HG02623 (cell line): Measurements from ENCODE around the gene CDH5.

Experiments
- ATAC-seq: cut with Tn5 transposase; IDR thresholded peaks from one replicate; pipeline ENCODE4 v1.9.1; 2021; ENCODE audit warnings: moderate library complexity; ENCODE audit not compliant: unreplicated experiment

Gene CDH5

DNA sequence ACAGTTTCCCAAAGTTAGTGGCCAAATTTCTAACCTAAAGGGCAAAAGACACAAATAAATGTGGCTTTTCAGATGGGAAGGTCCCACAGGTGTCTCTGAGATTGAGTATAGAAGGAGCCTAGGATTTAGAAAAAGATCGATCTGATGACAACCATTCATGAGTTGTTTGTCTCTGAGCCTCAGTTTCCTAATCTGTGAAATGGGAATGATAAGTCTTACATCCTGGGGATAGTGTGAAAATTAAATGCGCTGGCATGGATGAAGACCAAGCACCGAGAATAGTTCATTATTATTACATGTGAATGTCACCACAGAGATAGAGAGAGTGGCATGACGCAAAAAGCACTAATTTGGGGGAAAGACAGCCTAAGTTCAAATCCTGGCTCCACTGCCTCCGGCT, 7.2 kb downstream of the CDH5 start:
- no peak for ATAC-seq

DNA sequence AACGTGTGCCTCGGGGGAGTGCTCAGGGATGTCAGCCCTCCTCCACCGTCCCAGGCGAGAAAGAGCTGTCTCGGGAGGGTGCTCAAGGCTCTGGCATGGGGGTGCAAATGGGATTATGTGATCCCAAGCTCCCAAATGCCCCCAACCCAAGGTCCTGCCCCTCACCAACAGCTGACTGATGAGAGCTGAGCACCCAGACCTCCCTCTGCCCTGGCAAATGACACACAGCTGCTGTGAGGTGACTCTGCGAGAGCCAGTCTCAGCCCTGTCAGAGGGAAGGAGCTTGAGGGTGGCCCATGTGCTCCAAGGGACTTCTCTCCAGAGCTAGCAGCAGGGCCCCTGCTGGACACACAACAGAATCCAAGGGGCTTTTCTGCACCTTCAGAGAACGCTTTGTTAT, 7.7 kb downstream of the CDH5 start:
- ATAC-seq = no peak

DNA sequence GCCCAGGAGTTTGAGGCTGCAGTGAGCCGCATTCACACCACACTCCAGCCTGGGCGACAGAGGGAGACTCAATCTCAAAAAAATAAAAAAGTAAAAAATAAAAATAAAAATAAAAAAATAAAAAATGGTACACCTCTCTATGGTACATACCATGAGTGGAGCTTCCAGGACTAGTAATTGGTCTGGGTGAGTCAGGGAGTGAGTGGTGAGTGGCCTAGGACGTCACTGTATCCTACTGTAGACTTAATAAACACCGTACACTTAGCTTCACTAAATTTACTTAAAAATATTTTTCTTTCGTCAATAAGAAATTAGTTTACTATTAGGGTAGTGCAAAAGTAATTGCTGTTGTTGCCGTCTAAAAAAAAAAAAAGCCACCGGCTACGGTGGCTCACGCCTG, 9.0 kb downstream of the CDH5 start:
- no peak for ATAC-seq

DNA sequence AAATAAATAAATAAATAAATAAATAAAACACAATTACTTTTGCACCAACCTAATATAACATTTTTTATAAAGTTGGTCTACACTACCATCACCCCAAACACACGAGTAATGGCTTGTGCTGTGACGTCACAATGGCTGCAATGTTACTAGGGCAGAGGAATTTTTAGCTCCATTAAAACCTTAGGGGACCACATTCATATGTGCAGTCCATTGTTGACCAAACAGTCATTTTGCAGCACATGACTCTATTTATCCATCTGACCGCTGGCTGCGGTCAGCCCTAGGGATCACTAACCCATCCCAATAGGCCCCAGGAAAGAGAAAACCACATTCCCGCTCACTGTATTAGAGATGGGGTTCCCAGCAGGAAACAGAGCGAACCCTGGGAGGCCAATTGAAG, 9.6 kb downstream of the CDH5 start:
- no peak for ATAC-seq

DNA sequence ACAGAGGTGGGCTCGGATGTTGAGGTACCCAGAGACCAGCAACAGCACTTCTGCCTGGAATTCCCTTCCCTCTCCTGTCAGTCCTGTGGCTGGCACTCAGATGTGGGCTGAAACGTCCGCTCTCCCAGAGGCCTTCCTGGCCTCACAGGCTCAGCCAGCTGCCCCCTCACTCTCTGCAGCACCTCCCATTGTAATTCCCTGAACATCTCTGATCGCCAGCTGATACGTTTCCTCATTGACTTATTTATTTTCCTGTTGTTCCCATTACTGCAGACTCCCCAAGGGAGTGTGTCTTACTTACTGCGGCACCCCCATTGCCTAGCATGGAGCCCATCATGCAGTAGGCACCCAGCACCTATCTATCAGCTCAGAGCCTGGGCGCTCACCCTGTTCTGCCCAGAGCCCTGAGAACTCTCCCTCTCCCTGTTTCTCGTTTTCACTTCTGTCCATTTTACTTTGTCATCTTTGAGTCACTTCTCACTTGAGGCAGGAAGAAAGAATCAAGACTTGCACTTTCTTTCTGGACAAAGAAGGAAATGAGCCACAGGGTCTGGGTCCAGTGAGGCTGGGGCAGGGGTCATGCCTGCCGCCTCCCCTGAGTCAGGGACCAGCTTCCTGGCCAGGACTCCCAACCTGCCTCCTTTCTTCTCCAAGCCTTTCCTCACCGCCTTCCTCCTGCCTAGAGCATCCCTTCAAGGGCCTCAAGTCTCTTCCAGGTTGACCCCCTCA, 10.2 kb downstream of the CDH5 start:
- ATAC-seq = no peak

DNA sequence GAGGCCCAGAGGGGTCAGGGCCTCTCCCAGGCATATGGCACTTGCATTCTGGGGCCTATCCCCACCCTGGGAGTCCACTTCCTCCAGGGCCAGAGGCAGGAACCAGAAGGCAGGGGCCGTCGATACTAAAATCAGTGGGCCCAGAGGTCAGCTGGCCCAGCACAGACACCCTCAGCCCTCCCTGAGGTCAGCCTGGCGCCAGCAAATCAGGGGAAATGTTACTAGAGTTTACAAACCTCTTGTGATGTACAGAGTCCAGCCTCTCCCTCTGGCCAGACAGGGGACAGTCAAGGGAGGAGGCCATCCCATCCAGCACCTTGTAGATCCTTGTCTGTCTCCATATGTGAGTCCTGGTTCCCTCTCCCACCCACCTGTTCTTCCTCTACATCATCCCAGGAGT, 10.8 kb downstream of the CDH5 start:
- no peak for ATAC-seq

DNA sequence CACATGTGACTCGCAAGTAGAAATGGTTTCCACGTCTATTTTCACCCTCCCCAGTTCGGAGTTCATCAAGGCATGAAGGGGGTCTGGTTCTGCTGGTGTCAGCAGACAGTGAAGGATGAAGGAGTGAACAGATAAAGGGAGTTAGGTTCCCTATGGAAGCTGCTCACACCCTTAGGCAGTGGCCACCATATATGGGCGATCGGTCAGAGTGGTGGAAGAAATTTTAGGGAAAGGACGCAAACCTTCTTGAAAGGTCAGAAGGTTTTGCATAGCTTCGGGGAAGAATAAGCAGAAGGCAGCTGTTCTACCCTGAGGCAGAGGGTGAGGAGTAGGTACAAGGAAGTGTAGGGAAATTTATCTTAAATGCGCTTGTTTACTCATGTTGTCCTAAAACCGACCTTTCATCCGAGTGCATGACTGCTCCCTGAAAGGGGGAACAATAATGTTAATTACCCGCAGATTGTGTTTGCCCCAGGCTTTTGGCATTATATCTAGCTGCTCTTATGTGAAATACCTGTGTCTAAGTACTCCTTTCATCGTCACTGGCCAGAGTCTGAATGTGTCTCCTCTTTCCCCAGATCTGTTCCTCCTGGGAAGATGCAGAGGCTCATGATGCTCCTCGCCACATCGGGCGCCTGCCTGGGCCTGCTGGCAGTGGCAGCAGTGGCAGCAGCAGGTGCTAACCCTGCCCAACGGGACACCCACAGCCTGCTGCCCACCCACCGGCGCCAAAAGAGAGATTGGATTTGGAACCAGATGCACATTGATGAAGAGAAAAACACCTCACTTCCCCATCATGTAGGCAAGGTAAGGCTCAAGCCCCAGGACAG, 12.5 kb downstream of the CDH5 start:
- no peak for ATAC-seq

DNA sequence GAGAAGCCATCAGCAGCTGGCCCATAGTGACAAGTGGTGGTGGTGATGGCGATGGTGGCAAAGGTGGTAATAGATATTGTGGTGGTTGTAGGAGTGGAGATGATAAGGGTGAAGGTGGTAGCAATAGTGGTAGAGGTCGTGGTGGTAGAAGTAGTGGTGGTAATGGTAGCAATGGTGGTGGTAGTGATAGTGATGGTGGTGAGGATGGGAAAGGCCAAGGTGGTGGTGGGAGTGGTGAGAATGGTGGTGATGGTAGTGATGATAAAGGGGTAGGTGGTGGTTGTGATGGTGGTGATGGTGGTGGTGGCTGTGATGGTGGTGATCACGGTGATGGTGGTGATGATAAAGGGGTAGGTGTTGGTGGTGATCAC, 13.1 kb downstream of the CDH5 start:
- ATAC-seq = no peak

DNA sequence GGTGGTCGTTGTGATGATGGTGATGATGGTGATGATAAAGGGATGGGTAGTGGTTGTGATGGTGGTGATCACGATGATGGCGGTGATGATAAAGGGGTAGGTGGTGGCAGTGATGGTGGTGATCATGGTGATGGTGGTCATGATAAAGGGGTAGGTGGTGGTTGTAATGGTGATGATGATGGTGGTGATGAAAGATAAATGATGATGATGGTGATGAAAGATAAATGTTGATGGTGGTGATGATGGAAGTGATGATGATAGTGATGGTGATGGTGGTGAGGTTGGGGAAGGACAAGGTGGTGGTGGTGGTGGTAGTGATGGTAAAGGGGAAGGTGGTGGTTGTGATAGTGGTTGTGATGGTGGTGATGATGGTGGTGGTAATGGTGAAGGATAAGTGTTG, 13.9 kb downstream of the CDH5 start:
- no peak for ATAC-seq

DNA sequence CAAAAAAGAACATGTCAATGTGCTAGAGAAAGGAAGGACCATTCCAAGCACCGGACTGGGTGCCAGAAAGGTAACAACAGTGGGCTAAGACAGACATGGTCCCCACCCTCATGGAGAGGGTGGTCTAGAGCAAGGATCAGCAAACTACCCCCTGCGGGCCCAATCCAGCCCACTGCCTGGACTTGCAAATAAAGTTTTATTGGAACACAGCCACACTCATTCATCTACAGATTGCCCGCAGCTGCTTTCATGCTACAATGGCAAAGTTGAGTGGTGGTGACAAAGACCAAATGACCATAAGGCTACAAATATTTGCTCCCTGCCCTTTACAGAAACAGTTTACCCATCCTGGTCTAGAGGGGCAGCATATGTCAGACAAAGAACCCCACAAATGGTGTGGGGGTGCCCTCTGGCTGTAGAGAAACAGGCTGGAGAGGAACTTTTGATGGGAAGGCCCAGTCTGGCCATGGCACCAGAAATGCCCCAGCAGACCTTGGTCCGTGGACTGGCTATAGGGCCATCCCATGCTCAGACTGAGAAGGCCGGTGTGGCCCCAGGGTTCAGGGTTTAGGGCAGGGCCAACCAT, 15.2 kb downstream of the CDH5 start:
- ATAC-seq = no peak

DNA sequence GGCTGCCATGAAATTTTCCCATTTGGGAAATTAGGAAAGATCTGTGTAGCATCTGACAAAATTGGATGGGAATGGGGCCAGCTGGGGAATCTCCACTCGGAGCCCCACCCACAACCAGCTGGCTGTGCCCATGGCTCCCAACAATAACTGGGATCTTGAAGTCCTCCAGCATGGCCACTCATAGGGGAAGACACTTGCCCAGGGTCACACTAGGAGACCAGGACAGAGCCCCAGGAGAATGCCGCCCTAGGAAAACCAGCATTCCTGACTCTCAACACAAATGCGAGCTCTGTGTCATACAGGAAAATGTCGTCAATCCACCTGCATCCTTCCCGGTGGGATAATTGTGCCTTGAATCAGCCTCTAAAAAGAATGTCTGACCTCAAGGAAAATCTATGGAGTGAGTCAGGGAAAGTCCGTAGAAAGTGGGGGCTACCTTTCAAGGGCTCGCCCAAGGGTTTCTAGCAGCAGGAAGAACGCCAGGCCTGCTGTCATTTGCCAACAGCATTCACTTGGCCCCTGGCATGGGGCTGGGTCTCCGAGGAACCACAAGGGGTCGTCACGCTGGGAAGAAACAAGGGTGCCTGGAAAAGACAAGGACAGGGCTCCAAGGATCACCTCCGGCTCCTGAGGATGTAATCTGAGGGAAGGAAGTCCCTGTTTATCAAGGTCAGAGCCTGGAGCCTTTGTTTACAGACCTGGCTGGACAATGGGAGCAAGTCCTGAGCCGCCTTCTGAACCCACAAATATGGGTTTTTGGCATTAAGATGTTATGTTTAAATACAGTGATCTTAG, 15.9 kb downstream of the CDH5 start:
- ATAC-seq = no peak

DNA sequence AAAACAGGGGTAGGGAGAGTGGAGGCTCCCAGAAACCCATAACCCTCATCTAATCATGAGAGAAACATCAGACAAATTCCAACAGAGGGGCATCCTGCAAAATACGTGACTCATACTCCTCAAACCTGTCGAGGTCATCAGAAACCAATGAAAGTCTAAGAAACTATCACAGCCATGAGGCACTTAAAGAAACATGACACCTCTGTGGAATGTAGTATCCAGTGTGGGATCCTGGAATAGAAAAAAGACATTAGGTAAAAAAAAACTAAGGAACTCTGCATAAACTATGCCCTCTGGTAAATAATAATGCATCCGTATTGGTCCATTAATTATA, 16.4 kb downstream of the CDH5 start:
- ATAC-seq = no peak

DNA sequence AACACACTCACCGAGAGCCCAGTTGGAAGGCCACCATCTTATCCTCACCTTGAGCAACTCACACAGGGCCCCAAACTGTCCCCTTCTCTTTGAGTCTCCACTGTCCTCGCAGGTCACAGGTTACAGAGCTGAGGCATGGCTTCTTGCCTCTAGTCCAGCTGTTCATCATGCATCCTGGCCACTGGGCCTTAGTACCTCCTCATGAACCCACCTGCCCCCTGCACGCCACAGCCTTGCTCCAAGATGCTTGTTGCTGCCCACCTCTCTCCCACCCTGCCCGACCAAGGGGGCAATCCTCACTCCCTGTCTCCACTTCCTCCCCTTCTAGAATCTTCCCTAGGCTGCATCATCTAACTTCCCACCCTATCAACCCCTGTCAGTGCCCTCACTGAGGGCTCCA, 17.1 kb downstream of the CDH5 start:
- no peak for ATAC-seq

DNA sequence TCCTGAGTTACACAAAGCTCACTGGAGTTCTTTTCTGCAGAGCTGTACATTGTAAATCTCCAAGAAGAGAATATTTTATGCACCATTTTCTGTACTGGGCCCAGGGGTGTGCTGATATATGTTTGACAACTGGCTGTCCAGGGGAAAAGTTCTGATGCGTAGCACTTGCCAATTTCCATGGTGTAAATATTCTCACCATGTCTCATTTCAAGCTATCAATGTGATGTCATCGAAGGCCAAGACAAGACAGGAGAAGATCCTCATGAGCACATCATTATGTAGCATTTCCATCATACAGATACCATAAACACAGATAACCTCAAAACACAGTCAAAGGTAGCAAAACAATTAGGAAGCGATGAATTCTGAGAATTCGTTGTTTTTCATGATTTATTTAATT, 18.9 kb downstream of the CDH5 start:
- ATAC-seq = no peak

DNA sequence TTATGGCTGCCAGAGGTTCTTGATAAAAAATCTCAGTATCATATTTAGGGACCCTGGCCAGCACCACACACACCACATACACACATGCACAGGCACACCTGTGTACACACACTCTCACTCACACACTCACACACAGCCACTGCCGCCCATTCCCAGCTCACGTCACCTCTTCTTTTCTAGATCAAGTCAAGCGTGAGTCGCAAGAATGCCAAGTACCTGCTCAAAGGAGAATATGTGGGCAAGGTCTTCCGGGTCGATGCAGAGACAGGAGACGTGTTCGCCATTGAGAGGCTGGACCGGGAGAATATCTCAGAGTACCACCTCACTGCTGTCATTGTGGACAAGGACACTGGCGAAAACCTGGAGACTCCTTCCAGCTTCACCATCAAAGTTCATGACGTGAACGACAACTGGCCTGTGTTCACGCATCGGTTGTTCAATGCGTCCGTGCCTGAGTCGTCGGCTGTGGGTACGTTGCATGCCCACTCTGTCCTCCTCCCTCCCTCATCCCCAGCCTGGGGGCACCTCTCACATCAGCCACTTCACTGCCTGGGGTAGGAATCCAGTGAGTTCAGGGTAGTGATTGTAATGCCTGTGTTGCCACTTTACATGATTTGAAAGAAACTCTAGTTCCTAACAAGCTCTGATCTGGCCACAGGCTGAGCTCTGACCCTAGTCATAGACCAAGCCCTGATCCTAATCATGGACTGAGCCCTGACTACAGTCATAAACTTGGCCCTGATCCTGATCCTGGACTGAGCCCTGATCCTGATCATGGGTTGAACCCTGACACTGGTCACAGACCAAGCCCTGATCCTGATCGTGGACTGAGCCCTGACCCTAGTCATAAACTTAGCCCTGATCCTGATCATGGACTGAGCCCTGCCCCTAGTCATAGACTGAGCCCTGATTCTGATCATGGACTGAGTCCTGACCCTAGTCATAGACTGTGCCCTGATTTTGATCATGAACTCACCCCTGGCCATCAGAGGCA, 20.4 kb downstream of the CDH5 start:
- no peak for ATAC-seq

DNA sequence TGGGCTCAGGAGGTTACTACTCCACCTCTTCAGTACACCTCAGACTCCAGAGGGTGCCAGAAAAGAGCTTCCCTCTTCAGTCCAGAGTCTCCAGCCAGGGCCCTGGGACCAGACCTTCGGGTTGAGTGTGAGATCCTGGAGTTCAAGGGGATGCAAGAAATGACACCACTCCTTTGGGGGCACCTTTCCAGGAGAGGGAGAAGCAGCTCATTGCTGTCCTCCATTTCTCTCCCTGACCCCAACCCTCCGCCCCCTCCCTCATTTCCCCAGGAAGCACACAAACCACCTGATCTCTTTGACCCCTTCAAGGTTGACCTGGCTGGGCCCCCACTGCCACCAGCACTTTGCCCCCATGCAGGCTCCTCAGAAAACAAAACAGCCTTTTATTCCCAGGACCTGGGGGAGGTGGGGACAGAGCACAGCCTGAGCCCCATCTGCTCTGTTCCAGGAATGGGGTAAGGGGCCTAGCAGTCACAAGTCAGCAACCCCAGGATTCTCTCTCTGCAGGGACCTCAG, 21.4 kb downstream of the CDH5 start:
- ATAC-seq = no peak

DNA sequence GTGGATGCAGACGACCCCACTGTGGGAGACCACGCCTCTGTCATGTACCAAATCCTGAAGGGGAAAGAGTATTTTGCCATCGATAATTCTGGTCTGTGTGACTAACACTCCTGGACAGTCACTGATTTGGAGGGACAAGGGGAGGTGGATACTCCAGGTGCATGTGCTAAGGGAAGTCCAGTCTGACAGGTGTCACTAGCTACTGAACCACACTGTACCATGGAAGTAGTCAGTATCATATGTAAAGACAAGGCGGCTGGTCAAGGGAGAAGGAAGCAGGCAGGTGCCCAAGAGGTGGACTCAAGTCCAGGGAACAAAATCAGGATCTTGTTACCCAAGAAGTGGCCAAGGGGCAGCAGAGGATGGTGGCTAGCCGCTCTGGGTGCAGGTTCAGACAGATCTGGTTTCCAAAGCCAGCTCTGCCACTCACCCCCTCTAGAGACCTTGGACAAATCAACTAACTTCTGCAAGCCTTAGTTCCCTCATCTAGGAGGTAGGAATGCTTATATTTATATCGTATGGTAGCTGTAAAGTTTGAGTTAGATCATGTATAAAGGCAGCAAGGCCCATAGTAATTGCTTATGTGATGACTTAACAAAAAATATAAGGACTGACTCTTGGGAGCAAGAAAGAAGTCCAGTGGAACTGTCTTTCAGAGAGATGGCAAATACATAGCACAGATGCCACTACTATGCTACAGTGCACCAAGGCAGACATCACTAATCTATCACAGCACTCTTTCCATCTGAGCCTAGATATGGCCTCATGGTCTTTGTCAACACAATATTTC, 22.1 kb downstream of the CDH5 start:
- ATAC-seq = no peak

DNA sequence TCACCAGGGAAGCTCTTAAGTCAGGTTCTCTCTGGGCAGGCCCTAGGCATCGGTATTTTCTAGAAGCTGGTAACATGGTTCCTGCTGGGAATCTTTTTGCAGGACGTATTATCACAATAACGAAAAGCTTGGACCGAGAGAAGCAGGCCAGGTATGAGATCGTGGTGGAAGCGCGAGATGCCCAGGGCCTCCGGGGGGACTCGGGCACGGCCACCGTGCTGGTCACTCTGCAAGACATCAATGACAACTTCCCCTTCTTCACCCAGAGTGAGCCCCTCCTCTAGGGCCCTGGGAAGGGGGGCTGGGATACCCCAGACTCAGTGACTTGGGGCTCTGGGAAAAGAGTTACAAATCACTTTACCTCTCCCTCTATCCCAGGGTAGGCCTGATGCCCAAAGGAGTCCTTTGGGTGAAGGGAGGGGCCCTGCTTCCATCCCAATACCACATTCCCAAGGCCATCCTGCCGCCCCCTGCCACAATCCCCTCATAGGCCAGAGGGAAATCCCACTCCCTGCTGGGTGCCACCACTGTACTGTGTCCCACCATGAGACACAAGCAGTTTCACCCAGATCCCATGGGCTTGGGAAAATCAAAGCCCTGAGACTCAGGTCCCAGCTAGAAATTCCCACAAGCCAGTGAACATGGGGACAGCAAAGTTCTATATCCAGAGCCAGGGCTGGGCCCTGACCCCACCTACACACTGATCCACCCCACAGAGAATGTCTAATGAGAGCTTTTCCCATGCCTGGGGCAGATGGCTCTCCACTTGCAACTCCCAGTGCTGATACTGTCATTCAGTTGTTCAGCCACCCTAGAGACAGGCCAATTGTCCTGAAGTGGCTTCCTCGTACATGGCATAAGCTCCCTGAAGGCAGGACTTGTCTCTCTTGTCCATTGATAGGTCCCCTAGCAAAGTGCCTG, 23.0 kb downstream of the CDH5 start:
- no peak for ATAC-seq
